LNCaP clone FGC (cell line): Measurements from ENCODE around the gene BRD4.

Experiments used
- DNase-seq: peaks from one replicate; pipeline ENCODE4 v3.0.0-alpha.2; 2011; ENCODE audit warnings: low read depth
- H3K4me3 ChIP-seq: 2 replicates; pipeline ENCODE4 v1.5.1; 2011; ENCODE audit warnings: mild to moderate bottlenecking, low read depth, low read length, control low read depth
- CTCF ChIP-seq: IDR thresholded peaks from 2 replicates; pipeline ENCODE4 v1.5.1; 2012; ENCODE audit warnings: mild to moderate bottlenecking; ENCODE audit not compliant: control insufficient read depth, insufficient read depth; ENCODE audit errors: extremely low read depth

BRD4 gene

GRCh38 chr19:15332311-15332996, at the start of gene BRD4:
TSS of gene BRD4 (minus strand) at chr19:15332539. CDS start at chr19:15273099, 59,440 bp downstream.
- DNase-seq: no peak
- H3K4me3 ChIP-seq: peak within 1 kb of the TSS; percentile 79
- no peak for TF ChIP-seq CTCF

GRCh38 chr19:15381864-15382263, 49.5 kb upstream of the BRD4 start:
- no peak for DNase-seq
- H3K4me3 ChIP-seq: no peak overlapping the region
- no peak for TF ChIP-seq CTCF

GRCh38 chr19:15381429-15381828, 49.1 kb upstream of the BRD4 start:
- no peak for DNase-seq
- no peak for TF ChIP-seq CTCF
- H3K4me3 ChIP-seq: no peak overlapping the region

- DNase-seq: peak; percentile 47
- no peak for TF ChIP-seq CTCF
- peak overlapping the region; percentile 69 for H3K4me3 ChIP-seq
Observed at GRCh38 chr19:15379999-15380647, 47.8 kb upstream of the BRD4 start.

- no peak for TF ChIP-seq CTCF
- peak; percentile 92 for DNase-seq
Observed at GRCh38 chr19:15379083-15379998, 47.0 kb upstream of the BRD4 start, which contains the start of gene AKAP8. TSS of gene AKAP8 (minus strand) at chr19:15379787. CDS start at chr19:15379731, 56 bp downstream.

GRCh38 chr19:15378534-15379082, 46.3 kb upstream of the BRD4 start:
- DNase-seq: no peak
- H3K4me3 ChIP-seq: peak overlapping the region; percentile 69
- TF ChIP-seq CTCF: no peak

More at GRCh38 chr19:15379083-15379998, 47.0 kb upstream of the BRD4 start, which contains the start of gene AKAP8:
- peak within 1 kb of the TSS; percentile 69 for H3K4me3 ChIP-seq
